Natural killer cell treated with Interleukin-12 subunit alpha and Interleukin-12 subunit beta and Interleukin-15 and Interleukin-18, amount 100 ng/mL, for 72 hours (primary cell): ENCODE measurements around the gene PPP1R3F. TPM values are rescaled to one million over a fixed set of nuclear protein-coding genes. Genes with fewer than 3 reads are reported as not detected.

Experiments used
- ATAC-seq, 2 donors: fragments of 150-1000 bp; cut with Tn5 transposase in 1 of 2; sonication (Bioruptor Pico), chemical (Tn5 transposase) in 1 of 2; 2 replicates each; pipeline ENCODE4 v1.10.0; 2021
- DNase-seq: peaks from one replicate; pipeline ENCODE4 v3.0.0; 2022; ENCODE audit warnings: low spot score
- H3K27ac Mint-ChIP-seq, 2 donors: 1 replicate in 1 of 2; 2 replicates in 1 of 2; pipeline ENCODE4 v1.8.0; 2022; ENCODE audit warnings: mixed read lengths in 2 of 2, mild to moderate bottlenecking in 1 of 2, moderate library complexity in 1 of 2
- H3K27me3 Mint-ChIP-seq, 2 donors: 1 replicate in 1 of 2; 2 replicates in 1 of 2; pipeline ENCODE4 v1.8.0; 2022; ENCODE audit warnings: mixed read lengths in 2 of 2
- H3K36me3 Mint-ChIP-seq: one replicate; pipeline ENCODE4 v1.8.0; 2022; ENCODE audit warnings: mixed read lengths
- H3K4me1 Mint-ChIP-seq, 2 donors: 1 replicate in 1 of 2; 2 replicates in 1 of 2; pipeline ENCODE4 v1.8.0; 2022; ENCODE audit warnings: low read depth in 2 of 2, mixed read lengths in 2 of 2, mild to moderate bottlenecking in 1 of 2
- H3K4me3 Mint-ChIP-seq: one replicate; pipeline ENCODE4 v1.8.0; 2022; ENCODE audit warnings: mixed read lengths
- H3K9me3 Mint-ChIP-seq: 2 replicates; pipeline ENCODE4 v1.8.0; 2022; ENCODE audit warnings: mixed read lengths
- total RNA-seq, 2 donors: library from RNA; stranded (reverse); gene quantifications; one replicate each; pipeline ENCODE4 v1.2.3, GENCODE V29; 2022

PPP1R3F gene
- total RNA-seq, 2 donors from 2014 or later = 3.4 to 3.8 TPM

GRCh38 chrX:49237060-49237459 is 32.5 kb upstream of the PPP1R3F start:
- no peaks in the 10 kb centered on the region for H3K9me3 Mint-ChIP-seq
- no peaks in the 10 kb centered on the region for H3K36me3 Mint-ChIP-seq
- peaks cover 15 to 18% of the 10 kb centered on the region in 2 donors for H3K4me1 Mint-ChIP-seq
- no peak for DNase-seq
- peak overlapping the region; percentile 92 to 97 for H3K27ac Mint-ChIP-seq
- ATAC-seq = peak; percentile 48 to 58
- peak overlapping the region; percentile 92 for H3K4me3 Mint-ChIP-seq
- H3K27me3 Mint-ChIP-seq = peaks cover 0 to 3% of the 10 kb centered on the region in 2 donors

DNA sequence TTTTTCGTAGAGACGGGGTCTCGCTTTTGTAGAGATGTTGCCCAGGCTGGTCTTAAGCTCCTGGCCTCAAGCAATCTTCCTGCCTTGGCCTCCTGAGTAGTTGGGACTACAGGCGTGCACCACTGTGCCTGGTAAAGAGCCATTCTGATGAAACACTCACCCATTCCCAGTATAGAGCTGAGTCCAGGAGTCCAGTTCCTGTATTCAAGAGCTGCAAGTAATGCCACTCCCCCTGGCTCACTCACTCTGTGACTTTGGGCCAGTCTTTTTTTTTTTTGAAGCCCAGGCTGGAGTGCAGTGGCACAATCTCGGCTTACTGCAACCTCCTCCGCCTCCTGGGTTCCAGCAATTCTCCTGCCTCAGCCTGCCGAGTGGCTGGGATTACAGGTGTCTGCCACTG is 30.9 kb upstream of the PPP1R3F start:
- Mint-ChIP-seq H3K36me3 (peaks cover 4% of the 10 kb centered on the region), H3K4me3 (no peak overlapping the region), H3K27ac (no peak overlapping the region), H3K27me3 (peaks cover 0 to 3% of the 10 kb centered on the region in 2 donors), H3K9me3 (no peaks in the 10 kb centered on the region), H3K4me1 (peaks cover 15 to 18% of the 10 kb centered on the region in 2 donors)
- no peak for ATAC-seq
- no peak for DNase-seq

- H3K27me3 Mint-ChIP-seq = peaks cover 0 to 3% of the 10 kb centered on the region in 2 donors
- H3K36me3 Mint-ChIP-seq = peaks cover 13% of the 10 kb centered on the region
Measured at GRCh38 chrX:49242545-49243066, 27.0 kb upstream of the PPP1R3F start.

GRCh38 chrX:49243166-49243565 is 26.4 kb upstream of the PPP1R3F start:
- Mint-ChIP-seq H3K9me3 (no peaks in the 10 kb centered on the region), H3K27me3 (peaks cover 0 to 3% of the 10 kb centered on the region in 2 donors), H3K27ac (no peak overlapping the region)

More at GRCh38 chrX:49242545-49243066, 27.0 kb upstream of the PPP1R3F start:
- DNase-seq (no peak), ATAC-seq (no peak)
- Mint-ChIP-seq H3K9me3 (no peaks in the 10 kb centered on the region), H3K27ac (no peak overlapping the region), H3K4me1 (peaks cover 0 to 4% of the 10 kb centered on the region in 2 donors), H3K4me3 (no peak overlapping the region)

GRCh38 chrX:49244207-49244606 is 25.4 kb upstream of the PPP1R3F start:
- DNase-seq (no peak), ATAC-seq (no peak)
- no peak overlapping the region for H3K27ac Mint-ChIP-seq
- H3K4me1 Mint-ChIP-seq = peaks cover 0 to 4% of the 10 kb centered on the region in 2 donors
- H3K4me3 Mint-ChIP-seq = no peak overlapping the region
- peaks cover 0 to 3% of the 10 kb centered on the region in 2 donors for H3K27me3 Mint-ChIP-seq
- no peaks in the 10 kb centered on the region for H3K9me3 Mint-ChIP-seq
- peaks cover 13% of the 10 kb centered on the region for H3K36me3 Mint-ChIP-seq

More at GRCh38 chrX:49243166-49243565, 26.4 kb upstream of the PPP1R3F start:
- ATAC-seq (no peak), DNase-seq (no peak)
- H3K36me3 Mint-ChIP-seq = peaks cover 13% of the 10 kb centered on the region
- no peak overlapping the region for H3K4me3 Mint-ChIP-seq
- peaks cover 0 to 4% of the 10 kb centered on the region in 2 donors for H3K4me1 Mint-ChIP-seq

GRCh38 chrX:49246541-49246940 is 23.1 kb upstream of the PPP1R3F start:
- H3K27me3 Mint-ChIP-seq = peaks cover 0 to 3% of the 10 kb centered on the region in 2 donors
- ATAC-seq = no peak
- peaks cover 13% of the 10 kb centered on the region for H3K36me3 Mint-ChIP-seq
- peaks cover 5 to 12% of the 10 kb centered on the region in 2 donors for H3K4me1 Mint-ChIP-seq
- H3K4me3 Mint-ChIP-seq = no peak overlapping the region
- no peaks in the 10 kb centered on the region for H3K9me3 Mint-ChIP-seq
- DNase-seq = no peak
- H3K27ac Mint-ChIP-seq = no peak overlapping the region

DNA sequence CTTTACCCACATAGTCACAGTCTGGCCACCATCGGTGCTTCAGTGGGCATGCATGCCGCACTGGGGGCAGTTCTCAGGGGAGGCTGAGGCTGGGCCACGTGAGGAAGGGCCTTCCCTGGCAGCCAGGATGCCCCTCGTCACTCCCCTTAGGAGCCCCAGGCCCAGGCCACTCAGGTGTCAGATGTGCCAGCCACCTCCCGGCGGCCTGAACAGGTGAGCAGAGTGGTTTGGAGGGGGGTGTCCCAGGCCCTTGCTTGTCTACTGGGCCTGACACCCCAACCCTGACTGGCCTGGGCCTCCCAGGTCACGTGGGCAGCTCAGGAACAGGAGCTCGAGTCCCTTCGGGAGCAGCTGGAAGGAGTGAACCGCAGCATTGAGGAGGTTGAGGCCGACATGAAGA is 22.2 kb upstream of the PPP1R3F start:
- Mint-ChIP-seq H3K27ac (no peak overlapping the region), H3K36me3 (peaks cover 13% of the 10 kb centered on the region), H3K4me1 (peaks cover 5 to 12% of the 10 kb centered on the region in 2 donors), H3K4me3 (no peak overlapping the region), H3K27me3 (peaks cover 0 to 3% of the 10 kb centered on the region in 2 donors), H3K9me3 (no peaks in the 10 kb centered on the region)
- no peak for DNase-seq
- no peak for ATAC-seq

- no peak overlapping the region for H3K27ac Mint-ChIP-seq
- peaks cover 0 to 3% of the 10 kb centered on the region in 2 donors for H3K27me3 Mint-ChIP-seq
- no peak overlapping the region for H3K4me3 Mint-ChIP-seq
- no peaks in the 10 kb centered on the region for H3K9me3 Mint-ChIP-seq
- peaks cover 5 to 12% of the 10 kb centered on the region in 2 donors for H3K4me1 Mint-ChIP-seq
- H3K36me3 Mint-ChIP-seq = peaks cover 13% of the 10 kb centered on the region
- ATAC-seq (no peak), DNase-seq (no peak)
Measured at GRCh38 chrX:49247916-49248811, 21.4 kb upstream of the PPP1R3F start.

DNA sequence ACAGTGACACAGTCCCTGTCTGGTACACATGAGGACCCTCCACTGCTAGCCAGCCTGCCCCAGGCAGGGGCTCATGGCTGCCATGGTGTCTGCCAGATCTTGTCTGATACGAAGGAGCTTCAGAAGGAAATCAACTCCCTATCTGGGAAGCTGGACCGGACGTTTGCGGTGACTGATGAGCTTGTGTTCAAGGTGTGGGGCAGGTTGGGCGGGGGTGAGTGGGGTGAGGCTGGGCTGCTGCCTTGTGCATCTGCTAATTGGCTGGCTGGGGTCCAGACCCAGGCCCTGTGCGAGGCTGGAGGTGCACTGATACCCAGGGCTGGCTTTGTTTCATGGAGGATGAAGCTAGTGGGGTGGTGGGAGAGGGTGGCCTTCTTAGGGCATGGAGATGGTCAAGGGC is 20.5 kb upstream of the PPP1R3F start:
- DNase-seq (no peak), ATAC-seq (no peak)
- peaks cover 6% of the 10 kb centered on the region for H3K36me3 Mint-ChIP-seq
- peaks cover 0 to 2% of the 10 kb centered on the region in 2 donors for H3K27me3 Mint-ChIP-seq
- H3K9me3 Mint-ChIP-seq = no peaks in the 10 kb centered on the region
- no peak overlapping the region for H3K4me3 Mint-ChIP-seq
- peaks cover 5 to 10% of the 10 kb centered on the region in 2 donors for H3K4me1 Mint-ChIP-seq
- H3K27ac Mint-ChIP-seq = no peak overlapping the region

DNA sequence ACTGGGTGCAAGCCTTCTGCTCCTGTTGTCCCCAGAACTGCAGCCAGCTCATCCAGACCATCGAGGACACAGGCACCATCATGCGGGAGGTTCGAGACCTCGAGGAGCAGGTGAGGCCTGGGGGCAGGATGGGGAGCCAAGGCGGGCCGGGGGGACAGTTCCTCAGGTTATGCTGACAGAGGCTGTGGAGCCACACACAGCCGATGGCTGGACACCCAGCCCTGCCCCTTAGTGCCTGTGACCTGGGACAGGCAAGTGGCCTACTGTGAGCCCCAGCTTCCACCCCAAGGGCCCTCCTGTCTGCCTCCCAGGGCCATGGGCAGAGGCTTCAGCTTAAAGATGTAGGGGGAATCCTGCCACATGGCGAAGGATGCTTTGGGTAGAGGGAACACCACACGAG is 20.0 kb upstream of the PPP1R3F start:
- Mint-ChIP-seq H3K4me1 (peaks cover 5 to 7% of the 10 kb centered on the region in 2 donors), H3K9me3 (no peaks in the 10 kb centered on the region), H3K36me3 (peaks cover under 1% of the 10 kb centered on the region), H3K27ac (no peak overlapping the region), H3K27me3 (no peaks in the 10 kb centered on the region), H3K4me3 (no peak overlapping the region)
- no peak for DNase-seq
- ATAC-seq = no peak

DNA sequence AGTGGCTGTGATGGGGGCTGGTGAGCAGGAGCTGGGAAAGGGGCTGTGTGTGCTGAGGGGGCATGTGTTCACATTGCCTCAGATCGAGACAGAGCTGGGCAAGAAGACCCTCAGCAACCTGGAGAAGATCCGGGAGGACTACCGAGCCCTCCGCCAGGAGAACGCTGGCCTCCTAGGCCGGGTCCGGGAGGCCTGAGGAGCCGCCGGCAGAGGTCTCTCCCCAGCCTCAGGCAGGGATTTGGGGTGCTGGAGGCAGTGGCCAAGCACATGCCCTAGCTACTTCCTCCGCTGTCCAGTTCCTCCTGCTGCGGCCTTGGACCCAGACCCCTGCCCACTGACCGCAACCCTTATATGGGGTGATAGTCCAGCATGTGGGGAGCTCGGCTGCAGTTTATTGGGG is 19.5 kb upstream of the PPP1R3F start:
- no peaks in the 10 kb centered on the region for H3K27me3 Mint-ChIP-seq
- no peak overlapping the region for H3K27ac Mint-ChIP-seq

GRCh38 chrX:49250578-49250977 is 19.0 kb upstream of the PPP1R3F start:
- ATAC-seq (no peak), DNase-seq (no peak)
- Mint-ChIP-seq H3K27me3 (no peaks in the 10 kb centered on the region), H3K4me3 (no peak overlapping the region), H3K27ac (no peak overlapping the region), H3K4me1 (peaks cover 5 to 7% of the 10 kb centered on the region in 2 donors), H3K36me3 (no peaks in the 10 kb centered on the region), H3K9me3 (no peaks in the 10 kb centered on the region)

More for the DNA sequence above, 19.5 kb upstream of the PPP1R3F start:
- H3K4me3 Mint-ChIP-seq = no peak overlapping the region
- H3K9me3 Mint-ChIP-seq = no peaks in the 10 kb centered on the region
- no peak for DNase-seq
- no peak for ATAC-seq
- no peaks in the 10 kb centered on the region for H3K36me3 Mint-ChIP-seq
- H3K4me1 Mint-ChIP-seq = peaks cover 5 to 7% of the 10 kb centered on the region in 2 donors

DNA sequence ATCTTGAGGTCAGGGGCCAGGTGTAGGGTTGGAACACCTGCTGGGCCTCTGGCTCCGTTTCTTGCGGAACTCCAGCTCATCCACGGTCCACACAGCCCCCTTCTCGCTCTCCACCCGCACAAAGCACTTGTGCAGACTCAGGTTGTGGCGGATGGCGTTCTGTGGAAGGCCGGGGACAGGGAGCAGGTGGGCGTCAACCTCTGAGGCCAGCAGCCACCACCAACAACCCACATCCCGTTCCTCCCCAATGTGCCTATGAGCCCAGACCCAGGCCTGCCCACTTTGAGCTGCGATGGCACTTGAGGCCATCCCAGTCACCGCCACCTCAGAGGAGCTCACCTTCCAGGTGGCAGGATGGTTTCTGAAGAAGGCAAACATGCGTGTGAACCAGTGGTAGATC is 18.3 kb upstream of the PPP1R3F start:
- ATAC-seq = no peak
- no peak overlapping the region for H3K4me3 Mint-ChIP-seq
- no peaks in the 10 kb centered on the region for H3K36me3 Mint-ChIP-seq
- H3K4me1 Mint-ChIP-seq = peaks cover 5 to 7% of the 10 kb centered on the region in 2 donors
- H3K27ac Mint-ChIP-seq = no peak overlapping the region
- no peaks in the 10 kb centered on the region for H3K9me3 Mint-ChIP-seq
- no peak for DNase-seq
- no peaks in the 10 kb centered on the region for H3K27me3 Mint-ChIP-seq

DNA sequence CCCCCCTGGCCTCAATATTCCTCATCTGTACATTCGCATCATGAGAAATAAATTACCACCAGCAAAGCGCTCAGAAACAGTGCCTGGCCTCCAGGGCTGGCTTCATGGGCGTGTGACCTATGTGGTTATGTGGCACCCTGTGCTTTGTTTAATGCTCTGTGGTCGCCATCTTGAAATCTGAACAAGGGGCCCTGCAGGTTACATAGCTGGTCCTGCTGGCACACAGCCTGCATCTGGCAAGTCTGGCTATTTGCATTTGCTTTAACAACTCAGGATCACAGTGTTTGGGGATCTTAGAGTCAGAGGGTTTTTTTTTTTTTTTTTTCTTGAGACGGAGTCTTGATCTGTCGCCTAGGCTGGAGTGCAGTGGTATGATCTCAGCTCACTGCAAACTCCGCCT is 15.0 kb upstream of the PPP1R3F start:
- H3K36me3 Mint-ChIP-seq = no peaks in the 10 kb centered on the region
- DNase-seq = no peak
- no peaks in the 10 kb centered on the region for H3K9me3 Mint-ChIP-seq
- no peak overlapping the region for H3K27ac Mint-ChIP-seq
- no peak for ATAC-seq
- no peak overlapping the region for H3K4me3 Mint-ChIP-seq
- H3K4me1 Mint-ChIP-seq = peaks cover 5 to 11% of the 10 kb centered on the region in 2 donors
- no peaks in the 10 kb centered on the region for H3K27me3 Mint-ChIP-seq
